ENCODE results near the gene LPXN. TPM values are rescaled to one million over a fixed set of nuclear protein-coding genes. Genes with fewer than 3 reads are reported as not detected.
A peak's percentile ranks its signal among the peaks of the same experiment; 100 is the strongest.

The LPXN gene
- total and polyA plus RNA-seq, 10 of the 15 experiments (the other 5 are each of a cell fraction or from before 2014, with no cell fraction given): 131 to 349 (median 201) TPM

- no peak overlapping the region for H2AFZ ChIP-seq (ENCODE audit: control insufficient read depth, low read depth, low read length)
- H3K27me3 ChIP-seq (replicated peaks in 1 of 2; ENCODE audit: control insufficient read depth in 2 of 2, insufficient read depth in 2 of 2, low read length in 1 of 2): no peaks in the 10 kb centered on the region
- TF ChIP-seq POLR2AphosphoS2 (IDR thresholded peaks at IDR 0.05; ENCODE audit: low read depth, low read length) (no peak), SIX5 (IDR thresholded peaks at IDR 0.05; ENCODE audit: low read depth, low read length, severe bottlenecking) (no peak), SPI1 (IDR thresholded peaks at IDR 0.05; ENCODE audit: borderline replicate concordance, insufficient read depth, low read depth, low read length) (no peak), POLR2A (IDR thresholded peaks at IDR 0.05; ENCODE audit: low read depth, low read length) (peak; percentile 58; the same call in 1 of the 2 replicates)
- no peaks in the 10 kb centered on the region; the same call in 1 of the 2 replicates for H3K79me2 ChIP-seq (ENCODE audit: control insufficient read depth, insufficient read depth, low read length)
- no TSS peak for BruUV-seq (replicated peaks)
- H3K27ac ChIP-seq (ENCODE audit: control insufficient read depth, insufficient read depth): no peak overlapping the region
- H3K36me3 ChIP-seq (ENCODE audit: control insufficient read depth in 2 of 2, insufficient read depth in 2 of 2, low read length in 1 of 2): peaks cover 8 to 17% of the 10 kb centered on the region in 2 experiments
- ChIA-PET RAD21 (ENCODE audit: unreplicated experiment) (no interaction called here), SMC1A (ENCODE audit: uncharacterized antibody, unreplicated experiment) (no interaction called here), POLR2A (interaction anchor here (1.1 kb wide), 1 partner anchor 41 kb away, joined by 7 read pairs; no protein-coding TSS in a partner anchor), CTCF (interaction anchor here (0.8 kb wide), 1 partner anchor 8 kb away, joined by 3 read pairs; no protein-coding TSS in a partner anchor)
- intact Hi-C loops (cut with micrococcal nuclease; ENCODE audit: unreplicated experiment): no loop called here
- no peak for DNase-seq (ENCODE audit: low read depth, low spot score)
- no peaks in the 10 kb centered on the region for H4K20me1 ChIP-seq (ENCODE audit: control insufficient read depth, insufficient read depth)
- H3K4me1 ChIP-seq (ENCODE audit: control insufficient read depth, insufficient read depth, low read length): no peaks in the 10 kb centered on the region
- ATAC-seq: no peak
- no peak overlapping the region for H3K9ac ChIP-seq (ENCODE audit: control insufficient read depth, insufficient read depth, low read length)
- WGBS (ENCODE audit: insufficient coverage, insufficient replicate concordance, low lambda C conversion rate, missing lambda C conversion rate): 95% methylated on average over 23 of the region's 25 CpGs
- no peak for FAIRE-seq
- no peak overlapping the region for H3K4me2 ChIP-seq (ENCODE audit: control insufficient read depth, insufficient read depth)
- in situ Hi-C loops (cut with MboI): no loop called here
- H3K4me3 ChIP-seq: no peak overlapping the region
- H3K9me3 ChIP-seq (replicated peaks; ENCODE audit: control insufficient read depth, insufficient read depth, low read length): no peaks in the 10 kb centered on the region; the same call in 2 of the 3 replicates
These were observed 43.8 kb downstream of the LPXN start for GRCh38 chr11:58531865-58532341.

- no peak overlapping the region for H3K4me3 ChIP-seq
- no peaks in the 10 kb centered on the region; the same call in 2 of the 3 replicates for H3K9me3 ChIP-seq (replicated peaks; ENCODE audit: control insufficient read depth, insufficient read depth, low read length)
- in situ Hi-C loops (cut with MboI): no loop called here
- DNase-seq (ENCODE audit: low read depth, low spot score) (no peak), ATAC-seq (no peak), FAIRE-seq (no peak)
- intact Hi-C loops (cut with micrococcal nuclease; ENCODE audit: unreplicated experiment): no loop called here
- H3K79me2 ChIP-seq (ENCODE audit: control insufficient read depth, insufficient read depth, low read length): no peaks in the 10 kb centered on the region
- H3K4me2 ChIP-seq (ENCODE audit: control insufficient read depth, insufficient read depth): no peak overlapping the region
- POLR2A ChIA-PET: no interaction called here
- CTCF ChIA-PET: no interaction called here
- WGBS (ENCODE audit: insufficient coverage, insufficient replicate concordance, low lambda C conversion rate, missing lambda C conversion rate): 97% methylated on average over 3 of the region's 3 CpGs
- peaks cover 8 to 17% of the 10 kb centered on the region in 2 experiments for H3K36me3 ChIP-seq (ENCODE audit: control insufficient read depth in 2 of 2, insufficient read depth in 2 of 2, low read length in 1 of 2)
- SMC1A ChIA-PET (ENCODE audit: uncharacterized antibody, unreplicated experiment): interaction anchor here (0.8 to 1.3 kb wide), 2 partner anchors 17 to 37 kb away, joined by 4 read pairs; no protein-coding TSS in a partner anchor
- RAD21 ChIA-PET (ENCODE audit: unreplicated experiment): interaction anchor here (1.2 kb wide), 1 partner anchor 730 kb away, joined by 3 read pairs; no protein-coding TSS in a partner anchor
- BruUV-seq (replicated peaks): no TSS peak
- peaks cover 15% of the 10 kb centered on the region for H3K4me1 ChIP-seq (ENCODE audit: control insufficient read depth, insufficient read depth, low read length)
- no peaks in the 10 kb centered on the region for H3K27me3 ChIP-seq (replicated peaks in 1 of 2; ENCODE audit: control insufficient read depth in 2 of 2, insufficient read depth in 2 of 2, low read length in 1 of 2)
- no peak overlapping the region for H3K27ac ChIP-seq (ENCODE audit: control insufficient read depth, insufficient read depth)
- H4K20me1 ChIP-seq (ENCODE audit: control insufficient read depth, insufficient read depth): no peaks in the 10 kb centered on the region
- H2AFZ ChIP-seq (ENCODE audit: control insufficient read depth, low read depth, low read length): no peak overlapping the region
- H3K9ac ChIP-seq (ENCODE audit: control insufficient read depth, insufficient read depth, low read length): no peak overlapping the region
- no peak for TF ChIP-seq BCL3 (IDR thresholded peaks at IDR 0.05; ENCODE audit: borderline replicate concordance, insufficient read depth, low read depth, low read length, poor library complexity, severe bottlenecking)
- TF ChIP-seq CBX5 (IDR thresholded peaks at IDR 0.05; ENCODE audit: low read depth): no peak
- no peak for TF ChIP-seq IKZF2 (IDR thresholded peaks at IDR 0.05)
- TF ChIP-seq HDAC2 (IDR thresholded peaks at IDR 0.05): no peak
- no peak for TF ChIP-seq SMARCA5 (IDR thresholded peaks at IDR 0.05)
- TF ChIP-seq CREB1 (IDR thresholded peaks at IDR 0.05; ENCODE audit: low read depth): no peak
- TF ChIP-seq ZNF24 (IDR thresholded peaks at IDR 0.05): no peak
- TF ChIP-seq REST (IDR thresholded peaks at IDR 0.05; ENCODE audit: low read depth, low read length): no peak
- TF ChIP-seq MAX (IDR thresholded peaks at IDR 0.05; ENCODE audit: low read depth, low read length): no peak
- TF ChIP-seq BRCA1 (IDR thresholded peaks at IDR 0.05; ENCODE audit: low read depth, low read length): no peak
These were observed 45.4 kb downstream of the LPXN start for GRCh38 chr11:58530236-58530635.

Measured in GM12878 (cell line).